Raji (cell line): ENCODE measurements around the gene PHOSPHO2.

Source experiments
- POLR2A ChIP-seq: IDR thresholded peaks from 2 replicates; pipeline ENCODE4 v1.6.1; 2011; ENCODE audit warnings: low read depth, low read length, control low read depth; ENCODE audit not compliant: insufficient read depth

PHOSPHO2 gene

GRCh38 chr2:169709981-169710380, 15.7 kb downstream of the PHOSPHO2 start:
- TF ChIP-seq POLR2A, result no peak

GRCh38 chr2:169711751-169712509, 17.7 kb downstream of the PHOSPHO2 start:
- TF ChIP-seq POLR2A, result no peak

- no peak for TF ChIP-seq POLR2A
Observed at GRCh38 chr2:169712791-169713227, 18.5 kb downstream of the PHOSPHO2 start.

- no peak for TF ChIP-seq POLR2A
Observed at GRCh38 chr2:169713331-169713730, 19.1 kb downstream of the PHOSPHO2 start.

- TF ChIP-seq POLR2A, result no peak
Observed at GRCh38 chr2:169714699-169715098, 20.4 kb downstream of the PHOSPHO2 start.

GRCh38 chr2:169715379-169716237, 21.3 kb downstream of the PHOSPHO2 start:
- TF ChIP-seq POLR2A, result no peak

- TF ChIP-seq POLR2A, result no peak
Observed at GRCh38 chr2:169716238-169716886, 22.1 kb downstream of the PHOSPHO2 start.

GRCh38 chr2:169716938-169717690, 22.8 kb downstream of the PHOSPHO2 start:
- no peak for TF ChIP-seq POLR2A

- no peak for TF ChIP-seq POLR2A
Observed at GRCh38 chr2:169717691-169718063, 23.4 kb downstream of the PHOSPHO2 start.

- TF ChIP-seq POLR2A, result no peak
Observed at GRCh38 chr2:169718930-169719504, 24.7 kb downstream of the PHOSPHO2 start.

- TF ChIP-seq POLR2A, result no peak
Observed at GRCh38 chr2:169721016-169721415, 26.7 kb downstream of the PHOSPHO2 start.

GRCh38 chr2:169727065-169727464, 32.8 kb downstream of the PHOSPHO2 start:
- no peak for TF ChIP-seq POLR2A

GRCh38 chr2:169729274-169729605, 35.0 kb downstream of the PHOSPHO2 start:
- TF ChIP-seq POLR2A, result no peak

- no peak for TF ChIP-seq POLR2A
Observed at GRCh38 chr2:169732075-169732474, 37.8 kb downstream of the PHOSPHO2 start.

- no peak for TF ChIP-seq POLR2A
Observed at GRCh38 chr2:169732583-169733358, 38.5 kb downstream of the PHOSPHO2 start.
